ENCODE results near the gene ABHD2.

DNA sequence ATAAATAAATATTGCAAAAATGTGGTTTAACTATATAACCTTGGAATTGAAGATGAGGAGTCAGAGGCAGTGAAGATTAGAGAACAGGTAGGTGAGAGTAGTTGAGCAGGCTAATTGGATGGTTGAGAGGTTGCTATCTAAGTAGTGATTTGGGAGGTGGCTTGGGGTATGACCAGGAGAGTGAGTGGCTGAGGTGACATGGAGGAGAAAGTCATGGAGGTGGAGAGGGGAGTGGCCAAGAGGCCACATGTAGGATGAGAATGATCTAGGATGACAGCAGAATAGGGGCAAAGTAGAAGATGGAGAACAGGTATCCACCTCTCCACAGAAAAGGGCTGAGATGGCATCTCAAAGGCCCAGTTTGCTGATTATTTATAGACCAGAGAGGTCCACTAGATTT, 143.6 kb downstream of the ABHD2 start:
- TF ChIP-seq, protein P1, sequence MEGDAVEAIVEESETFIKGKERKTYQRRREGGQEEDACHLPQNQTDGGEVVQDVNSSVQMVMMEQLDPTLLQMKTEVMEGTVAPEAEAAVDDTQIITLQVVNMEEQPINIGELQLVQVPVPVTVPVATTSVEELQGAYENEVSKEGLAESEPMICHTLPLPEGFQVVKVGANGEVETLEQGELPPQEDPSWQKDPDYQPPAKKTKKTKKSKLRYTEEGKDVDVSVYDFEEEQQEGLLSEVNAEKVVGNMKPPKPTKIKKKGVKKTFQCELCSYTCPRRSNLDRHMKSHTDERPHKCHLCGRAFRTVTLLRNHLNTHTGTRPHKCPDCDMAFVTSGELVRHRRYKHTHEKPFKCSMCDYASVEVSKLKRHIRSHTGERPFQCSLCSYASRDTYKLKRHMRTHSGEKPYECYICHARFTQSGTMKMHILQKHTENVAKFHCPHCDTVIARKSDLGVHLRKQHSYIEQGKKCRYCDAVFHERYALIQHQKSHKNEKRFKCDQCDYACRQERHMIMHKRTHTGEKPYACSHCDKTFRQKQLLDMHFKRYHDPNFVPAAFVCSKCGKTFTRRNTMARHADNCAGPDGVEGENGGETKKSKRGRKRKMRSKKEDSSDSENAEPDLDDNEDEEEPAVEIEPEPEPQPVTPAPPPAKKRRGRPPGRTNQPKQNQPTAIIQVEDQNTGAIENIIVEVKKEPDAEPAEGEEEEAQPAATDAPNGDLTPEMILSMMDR (IDR thresholded peaks at IDR 0.05) = no peak
- no peak for TF ChIP-seq POLR2A (IDR thresholded peaks at IDR 0.05)
